RWPE2 (cell line): Measurements from ENCODE around the gene AGR2.

Experiments
- ATAC-seq: fragments of 200-7000 bp; cut with Tn5 transposase; 3 replicates; pipeline ENCODE4 v1.9.1; 2021; ENCODE audit warnings: low read depth
- DNase-seq: peaks from one replicate; pipeline ENCODE4 v3.0.0-alpha.2; 2020; ENCODE audit warnings: low spot score
- H3K27ac ChIP-seq: fragments of 450-650 bp; 2 replicates; pipeline ENCODE4 v1.5.1; 2017; ENCODE audit warnings: mild to moderate bottlenecking; ENCODE audit not compliant: poor library complexity, severe bottlenecking
- H3K27me3 ChIP-seq: fragments of 250-450 bp; sonication (Bioruptor Pico); 2 replicates; pipeline ENCODE4 v1.5.1; 2021; ENCODE audit warnings: mild to moderate bottlenecking, moderate library complexity; ENCODE audit not compliant: insufficient read depth, poor library complexity, severe bottlenecking
- H3K36me3 ChIP-seq: fragments of 250-450 bp; sonication (Bioruptor Pico); 2 replicates; pipeline ENCODE4 v1.5.1; 2020; ENCODE audit warnings: low read depth, mild to moderate bottlenecking, moderate library complexity
- H3K4me1 ChIP-seq: fragments of 250-450 bp; sonication (Bioruptor Pico); 2 replicates; pipeline ENCODE4 v1.5.1; 2021; ENCODE audit warnings: mild to moderate bottlenecking, moderate library complexity; ENCODE audit not compliant: insufficient read depth, poor library complexity, severe bottlenecking
- H3K4me3 ChIP-seq: fragments of 250-450 bp; sonication (Bioruptor Pico); 2 replicates; pipeline ENCODE4 v1.5.1; 2021; ENCODE audit warnings: mild to moderate bottlenecking, moderate library complexity; ENCODE audit not compliant: severe bottlenecking
- H3K9me3 ChIP-seq: fragments of 250-450 bp; sonication (Bioruptor Pico); 2 replicates; pipeline ENCODE4 v1.5.1; 2021; ENCODE audit warnings: mild to moderate bottlenecking, moderate library complexity; ENCODE audit not compliant: severe bottlenecking
- CTCF ChIP-seq: fragments of 450-650 bp; IDR thresholded peaks from one replicate; pipeline ENCODE4 v1.5.1; 2017; ENCODE audit warnings: mild to moderate bottlenecking, moderate library complexity; ENCODE audit not compliant: poor library complexity, severe bottlenecking

AGR2 gene

GRCh38 chr7:16791071-16791470 is 13.7 kb downstream of the AGR2 start:
- Histone ChIP-seq H3K36me3 (peaks cover 27% of the 10 kb centered on the region), H3K4me3 (no peak overlapping the region), H3K4me1 (no peaks in the 10 kb centered on the region), H3K27me3 (no peaks in the 10 kb centered on the region), H3K9me3 (no peaks in the 10 kb centered on the region), H3K27ac (no peak overlapping the region)
- no peak for ATAC-seq
- DNase-seq, result no peak
- TF ChIP-seq CTCF, result no peak

- no peak for TF ChIP-seq CTCF
- no peak for DNase-seq
- no peak for ATAC-seq
- Histone ChIP-seq H3K36me3 (peaks cover 13% of the 10 kb centered on the region), H3K4me3 (no peak overlapping the region), H3K4me1 (no peaks in the 10 kb centered on the region), H3K27me3 (no peaks in the 10 kb centered on the region), H3K27ac (no peak overlapping the region), H3K9me3 (no peaks in the 10 kb centered on the region)
Measured at GRCh38 chr7:16787127-16787526, 17.7 kb downstream of the AGR2 start.

- no peak for TF ChIP-seq CTCF
- no peaks in the 10 kb centered on the region for H3K4me1 ChIP-seq
- no peak overlapping the region for H3K27ac ChIP-seq
- no peak overlapping the region for H3K4me3 ChIP-seq
- DNase-seq (no peak), ATAC-seq (no peak)
- H3K36me3 ChIP-seq, result peaks cover 13% of the 10 kb centered on the region
- no peaks in the 10 kb centered on the region for H3K27me3 ChIP-seq
- no peaks in the 10 kb centered on the region for H3K9me3 ChIP-seq
Measured at GRCh38 chr7:16786257-16786656, 18.5 kb downstream of the AGR2 start.

GRCh38 chr7:16785846-16786245 is 19.0 kb downstream of the AGR2 start:
- ATAC-seq, result no peak
- DNase-seq, result no peak
- no peaks in the 10 kb centered on the region for H3K4me1 ChIP-seq
- H3K9me3 ChIP-seq, result no peaks in the 10 kb centered on the region
- H3K4me3 ChIP-seq, result no peak overlapping the region
- H3K36me3 ChIP-seq, result peaks cover 13% of the 10 kb centered on the region
- H3K27me3 ChIP-seq, result no peaks in the 10 kb centered on the region
- TF ChIP-seq CTCF, result no peak
- no peak overlapping the region for H3K27ac ChIP-seq

- TF ChIP-seq CTCF, result no peak
- no peak overlapping the region for H3K27ac ChIP-seq
- H3K4me1 ChIP-seq, result no peaks in the 10 kb centered on the region
- H3K36me3 ChIP-seq, result peaks cover 13% of the 10 kb centered on the region
- no peaks in the 10 kb centered on the region for H3K9me3 ChIP-seq
- DNase-seq (no peak), ATAC-seq (no peak)
- H3K27me3 ChIP-seq, result no peaks in the 10 kb centered on the region
- no peak overlapping the region for H3K4me3 ChIP-seq
Measured at GRCh38 chr7:16785321-16785720, 19.5 kb downstream of the AGR2 start.
